ENCODE measurements around the gene DCDC2C.

The DCDC2C gene

DNA sequence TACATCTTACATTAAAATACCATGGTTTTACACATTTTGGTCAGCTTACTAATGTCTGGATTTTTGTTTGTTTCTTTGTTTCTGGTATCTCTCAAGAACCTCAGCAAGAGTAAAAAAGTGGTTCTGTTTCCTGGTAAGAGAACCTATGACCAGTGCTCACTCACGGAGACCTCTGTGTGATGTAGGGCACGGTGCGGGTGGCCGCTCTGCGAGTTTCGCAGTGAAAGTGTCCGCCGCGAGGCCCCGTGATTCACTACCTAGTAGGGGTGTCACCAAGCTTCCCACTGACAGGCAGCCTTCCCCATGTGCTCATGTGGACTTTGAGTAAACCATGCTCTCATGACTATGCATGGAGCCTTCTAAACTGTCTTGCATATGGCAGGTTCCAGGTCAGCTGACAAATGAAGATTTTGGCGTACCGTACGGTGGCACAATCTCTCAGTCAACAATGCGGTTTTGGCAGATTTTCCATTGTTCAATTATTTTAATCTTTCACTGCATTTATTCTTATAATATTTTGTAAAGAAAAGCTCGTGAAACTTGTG, 137.3 kb downstream of the DCDC2C start:
- DNase-seq, result no peak

- no peak for DNase-seq
These were observed 144.2 kb downstream of the DCDC2C start for GRCh38 chr2:3847397-3848052.

GRCh38 chr2:3848776-3849175, 145.4 kb downstream of the DCDC2C start:
- no peak for DNase-seq

DNA sequence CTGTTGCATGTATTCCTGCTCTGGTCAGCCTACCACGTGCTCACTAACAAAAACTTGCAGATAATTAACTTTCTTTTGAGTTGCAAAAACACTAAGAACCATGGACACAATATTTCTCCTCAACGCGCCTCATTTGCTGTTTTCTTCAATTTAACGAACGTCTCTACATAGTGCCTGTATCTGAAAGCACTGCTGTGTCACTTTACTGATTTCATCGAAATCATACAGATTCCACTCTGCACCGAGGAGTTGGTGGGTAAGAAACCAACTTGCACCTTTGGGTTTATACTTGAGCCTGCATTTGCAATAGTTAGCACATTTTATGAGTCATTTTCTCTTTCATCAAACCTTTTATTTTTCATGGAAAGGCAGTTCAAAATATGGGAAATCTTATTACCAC, 145.8 kb downstream of the DCDC2C start:
- no peak for DNase-seq

GRCh38 chr2:3857576-3857975, 154.2 kb downstream of the DCDC2C start:
- no peak for DNase-seq

DNA sequence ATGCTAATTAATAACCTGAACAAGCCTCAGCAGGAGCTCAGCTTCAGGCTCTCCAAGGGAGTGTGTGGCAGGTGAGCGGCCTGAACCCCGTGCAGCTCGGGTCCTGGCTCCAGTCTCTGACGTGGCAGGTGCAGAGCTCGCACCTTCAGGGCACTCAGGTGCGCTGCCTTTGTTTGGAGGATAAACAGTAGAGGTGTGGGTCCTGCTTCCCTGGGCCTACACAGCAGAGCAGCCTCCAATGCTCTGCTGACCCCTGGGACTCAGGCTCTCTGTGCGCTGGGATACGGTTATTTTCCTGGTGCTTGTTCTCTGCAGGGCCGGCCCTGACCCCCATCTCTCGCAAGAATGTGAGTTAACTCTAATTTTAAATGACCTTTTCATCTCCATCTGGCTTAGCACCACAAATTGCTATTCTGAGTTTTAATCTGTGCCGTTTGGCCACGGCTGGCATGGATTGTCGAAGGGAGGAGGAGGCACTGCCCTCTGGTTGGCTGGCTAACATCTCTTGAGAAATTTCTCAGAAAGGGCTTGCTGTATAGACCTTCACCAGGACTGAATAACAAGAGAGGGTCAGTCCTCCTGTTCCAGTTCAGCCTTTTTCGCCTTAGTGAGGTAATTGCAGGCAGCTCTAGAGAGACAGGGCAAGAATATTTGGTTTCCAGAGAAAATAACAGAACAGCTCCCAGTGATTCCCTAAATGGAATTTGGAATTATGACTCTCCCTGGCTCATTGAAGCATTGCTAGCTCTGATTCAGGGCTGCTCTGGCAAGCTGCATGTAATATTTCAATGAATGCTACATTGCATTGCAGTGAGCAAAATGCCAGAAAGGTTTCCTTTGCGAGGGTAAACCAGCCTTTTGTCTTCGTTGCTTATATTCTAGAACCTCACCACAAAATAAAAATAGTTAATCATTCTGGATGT, 161.8 kb downstream of the DCDC2C start:
- DNase-seq, result no peak

GRCh38 chr2:3867469-3867868, 164.1 kb downstream of the DCDC2C start:
- DNase-seq, result no peak

GRCh38 chr2:3868012-3868805, 164.8 kb downstream of the DCDC2C start:
- DNase-seq, result no peak

GRCh38 chr2:3870222-3870621, 166.8 kb downstream of the DCDC2C start:
- no peak for DNase-seq

- DNase-seq, result no peak
These were observed 167.6 kb downstream of the DCDC2C start for GRCh38 chr2:3871002-3871401.

GRCh38 chr2:3872451-3872850, 169.1 kb downstream of the DCDC2C start:
- DNase-seq, result no peak

GRCh38 chr2:3873899-3874298, 170.5 kb downstream of the DCDC2C start:
- DNase-seq, result no peak

DNA sequence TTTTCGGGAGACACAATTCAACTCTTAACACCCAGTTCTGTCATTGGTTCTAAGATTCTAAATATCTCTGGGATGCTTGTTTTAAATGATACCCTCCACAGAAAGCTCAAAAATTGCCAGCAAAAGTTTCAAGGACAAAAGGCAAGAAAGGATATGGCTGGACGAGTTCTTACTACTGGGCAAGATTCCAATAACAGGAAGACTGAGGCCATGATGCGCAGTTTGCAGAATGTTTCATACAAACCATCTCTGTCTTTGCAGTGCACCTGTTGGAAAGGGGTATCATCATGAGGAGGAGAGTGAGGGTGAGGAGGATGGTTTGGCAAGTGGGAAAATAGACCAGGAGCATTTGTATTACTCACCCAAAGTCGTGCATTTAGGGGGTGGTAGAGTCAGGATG, 172.8 kb downstream of the DCDC2C start:
- DNase-seq, result no peak

DNA sequence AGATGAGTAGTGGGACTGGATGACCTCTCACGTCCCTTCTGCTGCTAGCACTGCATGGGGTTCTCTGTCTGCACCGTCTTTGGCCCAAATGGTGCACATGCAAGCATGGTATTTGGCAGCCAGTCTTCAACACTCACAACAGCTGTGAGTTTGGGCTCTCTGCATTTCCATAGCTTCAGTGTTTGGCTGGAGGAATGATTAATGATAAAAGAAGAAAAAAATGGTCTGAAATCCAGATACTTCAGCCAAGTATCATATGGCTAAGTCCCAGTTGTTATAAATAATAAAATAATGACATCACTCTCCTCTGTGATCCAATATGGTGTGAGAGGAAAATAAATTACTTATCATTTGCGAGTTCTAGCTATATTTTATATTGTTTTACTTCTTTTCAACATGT, 173.3 kb downstream of the DCDC2C start:
- no peak for DNase-seq

- DNase-seq, result no peak
These were observed 182.6 kb downstream of the DCDC2C start for GRCh38 chr2:3885629-3886628.

DNA sequence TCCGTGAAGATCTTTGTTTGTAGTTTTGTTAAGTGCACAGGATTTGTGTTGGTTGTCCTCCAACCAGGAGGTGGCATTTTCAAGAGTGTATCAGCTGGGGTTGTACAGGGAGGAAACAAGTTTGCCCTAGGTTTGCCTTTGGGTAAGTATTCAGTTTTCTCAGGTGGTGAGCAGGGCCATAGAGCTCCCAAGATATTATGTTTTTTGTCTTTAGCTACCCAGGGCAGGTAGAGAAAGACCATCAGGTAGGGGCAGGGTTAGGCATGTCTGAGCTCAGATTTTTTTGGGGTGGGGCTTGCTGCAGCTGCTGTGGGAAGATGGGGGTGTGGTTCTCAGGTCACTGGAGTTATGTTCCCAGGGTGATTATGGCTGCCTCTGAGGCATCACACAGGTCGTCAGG, 191.6 kb downstream of the DCDC2C start:
- DNase-seq, result no peak
